ENCODE results near the gene TMEM145.

DNA sequence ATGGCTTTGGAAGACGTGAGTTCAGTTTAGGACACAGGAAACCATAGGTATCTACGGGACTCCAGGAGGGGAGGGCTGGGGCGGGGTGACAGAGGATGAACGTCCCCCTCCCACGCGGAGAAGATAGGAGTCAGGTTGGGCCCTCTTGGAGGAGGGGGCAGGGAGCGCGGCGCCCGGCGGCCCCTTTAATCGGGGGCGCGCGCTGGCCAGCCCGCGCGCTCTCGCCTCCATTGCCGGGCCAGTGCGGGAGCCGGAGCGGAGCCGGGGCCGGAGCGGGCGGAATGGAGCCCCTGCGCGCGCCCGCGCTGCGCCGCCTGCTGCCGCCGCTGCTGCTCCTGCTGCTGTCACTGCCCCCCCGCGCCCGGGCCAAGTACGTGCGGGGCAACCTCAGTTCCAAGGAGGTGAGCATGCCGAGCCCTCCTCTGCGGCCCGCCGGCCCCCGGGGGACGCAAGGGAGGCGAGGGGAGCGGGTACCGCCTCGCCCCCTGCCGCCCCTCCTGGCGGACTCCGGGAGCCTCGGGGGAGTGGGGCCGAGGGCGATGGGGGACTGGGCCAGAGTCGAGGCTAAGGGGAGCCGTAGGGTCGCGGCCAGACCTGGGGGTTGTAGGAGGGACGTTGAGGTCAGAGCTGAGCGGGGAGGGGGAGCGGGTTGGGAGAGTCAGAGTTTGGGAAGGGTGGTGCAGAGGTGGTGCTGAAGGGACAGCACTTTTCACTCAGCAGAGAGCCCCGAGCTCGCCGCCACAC is at the start of gene TMEM145:
- TF ChIP-seq, protein P1, sequence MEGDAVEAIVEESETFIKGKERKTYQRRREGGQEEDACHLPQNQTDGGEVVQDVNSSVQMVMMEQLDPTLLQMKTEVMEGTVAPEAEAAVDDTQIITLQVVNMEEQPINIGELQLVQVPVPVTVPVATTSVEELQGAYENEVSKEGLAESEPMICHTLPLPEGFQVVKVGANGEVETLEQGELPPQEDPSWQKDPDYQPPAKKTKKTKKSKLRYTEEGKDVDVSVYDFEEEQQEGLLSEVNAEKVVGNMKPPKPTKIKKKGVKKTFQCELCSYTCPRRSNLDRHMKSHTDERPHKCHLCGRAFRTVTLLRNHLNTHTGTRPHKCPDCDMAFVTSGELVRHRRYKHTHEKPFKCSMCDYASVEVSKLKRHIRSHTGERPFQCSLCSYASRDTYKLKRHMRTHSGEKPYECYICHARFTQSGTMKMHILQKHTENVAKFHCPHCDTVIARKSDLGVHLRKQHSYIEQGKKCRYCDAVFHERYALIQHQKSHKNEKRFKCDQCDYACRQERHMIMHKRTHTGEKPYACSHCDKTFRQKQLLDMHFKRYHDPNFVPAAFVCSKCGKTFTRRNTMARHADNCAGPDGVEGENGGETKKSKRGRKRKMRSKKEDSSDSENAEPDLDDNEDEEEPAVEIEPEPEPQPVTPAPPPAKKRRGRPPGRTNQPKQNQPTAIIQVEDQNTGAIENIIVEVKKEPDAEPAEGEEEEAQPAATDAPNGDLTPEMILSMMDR (conservative IDR thresholded peaks at IDR 0.05; ENCODE audit: low read length), result peak; percentile 35; the same call in 1 of the 2 replicates
- no peak for TF ChIP-seq EZH2phosphoT487 (IDR thresholded peaks at IDR 0.05; ENCODE audit: borderline replicate concordance, low read depth, low read length)

Data from OCI-LY7 (cell line).